Activated CD4-positive, alpha-beta memory T cell treated with anti-CD3 and anti-CD28 coated beads, Interleukin-2, amount 10 ng/mL, durations not matched to agents 7 days and 5 days (primary cell): ENCODE data around the gene ANKIB1. TPM values are rescaled to one million over a fixed set of nuclear protein-coding genes. Genes with fewer than 3 reads are reported as not detected.
"Not testable (repeated sequence)": the region's sequence is repeated elsewhere in the genome, so short reads cannot be mapped to it uniquely, and the experiment has no call there.

Source experiments
- CTCF ChIA-PET: fragments of 350-600 bp; sonication (Branson Sonifier 250); formaldehyde crosslinking; loops from one replicate; lab custom pipeline; 2021; ENCODE audit warnings: antibody characterized with exemption, inconsistent platforms; lab: Charles Lee
- POLR2A ChIA-PET: fragments of 350-600 bp; sonication (Branson Sonifier 250); formaldehyde crosslinking; loops from one replicate; lab custom pipeline; 2021; ENCODE audit warnings: antibody characterized with exemption; lab: Charles Lee
- DNase-seq: peaks from one replicate; pipeline ENCODE4 v3.0.0-alpha.2; 2020
- H3K27ac Mint-ChIP-seq: one replicate; pipeline ENCODE4 v1.8.0; 2021; ENCODE audit warnings: mild to moderate bottlenecking, mixed read lengths
- H3K27me3 Mint-ChIP-seq: one replicate; pipeline ENCODE4 v1.8.0; 2021; ENCODE audit warnings: mixed read lengths
- H3K36me3 Mint-ChIP-seq: one replicate; pipeline ENCODE4 v1.8.0; 2021; ENCODE audit warnings: low read depth, mixed read lengths
- H3K4me1 Mint-ChIP-seq: one replicate; pipeline ENCODE4 v1.8.0; 2021; ENCODE audit warnings: mixed read lengths
- H3K4me3 Mint-ChIP-seq: one replicate; pipeline ENCODE4 v1.8.0; 2021; ENCODE audit warnings: mild to moderate bottlenecking, mixed read lengths
- H3K9me3 Mint-ChIP-seq: one replicate; pipeline ENCODE4 v1.8.0; 2021; ENCODE audit warnings: mixed read lengths
- total RNA-seq, 2 experiments: library from RNA; stranded (reverse); gene quantifications; one replicate each; pipeline ENCODE4 v1.2.3, GENCODE V29; 2021

ANKIB1 gene
- total RNA-seq, 2 experiments from 2014 or later, result 65.1 to 70.2 TPM

DNA sequence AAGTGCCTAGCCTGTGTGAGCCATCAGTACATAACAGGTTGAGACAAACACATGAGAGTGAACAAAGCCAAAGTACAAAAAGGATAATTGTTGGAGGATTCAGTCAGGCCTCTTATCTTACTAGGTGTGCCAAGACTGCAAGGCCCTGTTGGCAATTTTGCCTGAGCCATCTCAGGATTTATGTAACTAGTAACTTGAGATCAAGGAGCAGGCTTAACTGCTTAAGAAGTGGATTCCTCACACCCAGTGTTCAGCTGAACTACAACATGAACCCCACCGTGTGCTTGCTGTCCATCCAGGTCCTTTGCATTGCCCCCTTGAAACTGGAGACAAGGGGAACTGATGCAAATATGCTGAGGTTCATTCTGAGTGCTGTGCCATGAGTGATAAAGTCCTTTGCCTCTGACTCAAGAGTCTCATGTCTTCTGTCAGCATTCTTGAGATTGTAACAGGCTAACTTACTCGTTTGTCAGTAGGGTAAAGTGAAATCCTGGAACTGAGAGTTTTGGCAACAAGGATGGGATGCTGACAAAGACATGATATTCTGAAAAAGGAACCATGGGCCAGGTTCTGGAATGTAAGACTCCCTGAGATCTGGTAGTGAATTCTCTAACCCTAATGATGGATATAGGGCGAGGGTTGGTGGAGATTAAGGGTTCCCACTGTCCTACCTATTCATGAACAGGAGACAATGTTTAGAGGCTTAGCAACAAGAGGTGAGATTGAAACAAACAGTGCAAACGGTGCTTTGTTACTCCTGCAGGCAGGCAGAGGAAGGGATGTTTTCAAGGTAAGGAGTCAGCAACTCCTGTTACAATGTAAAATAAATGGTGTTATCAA, 157.4 kb downstream of the ANKIB1 start:
- ChIA-PET POLR2A (interaction anchor here (1.8 kb wide), 1 partner anchor 157 kb away, joined by 5 read pairs; the partner anchor contains the start of genes ANKIB1 and KRIT1), CTCF (interaction anchor here (1.4 kb wide), 1 partner anchor 58 kb away, joined by 4 read pairs; no protein-coding TSS in a partner anchor)
- H3K36me3 Mint-ChIP-seq, result peaks cover 16% of the 10 kb centered on the region
- no peaks in the 10 kb centered on the region for H3K27me3 Mint-ChIP-seq
- no peak overlapping the region for H3K27ac Mint-ChIP-seq
- no peaks in the 10 kb centered on the region for H3K9me3 Mint-ChIP-seq
- H3K4me1 Mint-ChIP-seq, result peaks cover 15% of the 10 kb centered on the region
- no peak for DNase-seq
- H3K4me3 Mint-ChIP-seq, result no peak overlapping the region

DNA sequence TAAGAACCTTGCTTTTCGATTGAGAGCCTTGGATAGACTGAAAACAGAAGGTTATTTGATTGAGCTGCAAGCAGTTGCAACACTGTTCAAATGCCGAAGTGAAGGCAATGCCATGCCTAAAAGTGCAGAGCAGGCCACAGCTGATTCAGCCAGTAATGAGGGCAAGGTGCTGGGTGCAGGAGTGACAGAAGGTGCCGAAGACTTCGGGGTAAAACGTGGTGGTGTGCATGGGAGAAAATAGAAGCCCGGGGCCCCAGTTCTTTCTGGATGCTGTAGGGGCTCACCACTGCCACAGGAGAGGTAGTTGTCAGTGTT, 157.9 kb downstream of the ANKIB1 start:
- Mint-ChIP-seq H3K4me1 (peaks cover 15% of the 10 kb centered on the region), H3K27me3 (peaks cover 2% of the 10 kb centered on the region), H3K36me3 (peaks cover 12% of the 10 kb centered on the region), H3K4me3 (no peak overlapping the region), H3K9me3 (no peaks in the 10 kb centered on the region), H3K27ac (no peak overlapping the region)
- CTCF ChIA-PET, result interaction anchor here (1.4 to 1.6 kb wide), 2 partner anchors 44 to 58 kb away, joined by 4 to 10 read pairs; partner anchors contain the start of gene GATAD1
- POLR2A ChIA-PET, result interaction anchor here (1.8 kb wide), 1 partner anchor 158 kb away, joined by 5 read pairs; the partner anchor contains the start of genes ANKIB1 and KRIT1
- no peak for DNase-seq

DNA sequence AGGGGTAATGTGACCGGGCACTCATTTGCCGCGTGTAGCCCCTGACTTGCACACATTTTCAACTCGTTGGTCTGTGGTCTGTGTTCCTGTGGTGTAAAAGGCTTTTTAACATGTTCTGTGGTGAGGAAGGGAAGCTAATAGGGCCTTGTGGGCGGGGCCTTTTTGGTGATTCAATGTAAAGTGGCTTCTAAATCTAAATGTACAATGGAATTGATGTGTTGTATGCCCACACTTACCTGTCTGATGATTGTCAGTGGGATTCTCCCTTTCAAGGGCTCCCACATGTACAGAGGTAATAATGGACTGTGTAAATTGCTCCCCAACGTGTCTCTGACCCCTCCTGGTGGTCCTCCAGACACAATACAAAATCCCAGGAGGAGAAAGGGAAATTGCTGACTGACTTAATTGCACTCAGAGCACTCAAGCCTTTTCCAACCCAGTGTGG, 158.4 kb downstream of the ANKIB1 start:
- Mint-ChIP-seq H3K27me3 (peaks cover 2% of the 10 kb centered on the region), H3K4me3 (no peak overlapping the region), H3K4me1 (peaks cover 15% of the 10 kb centered on the region), H3K36me3 (peaks cover 9% of the 10 kb centered on the region), H3K9me3 (no peaks in the 10 kb centered on the region), H3K27ac (no peak overlapping the region)
- ChIA-PET CTCF (interaction anchor here (0.7 to 1.6 kb wide), 3 partner anchors 20 to 57 kb away, joined by 3 to 10 read pairs (median 4); partner anchors contain the start of gene GATAD1), POLR2A (interaction anchor here (0.9 to 1.8 kb wide), 2 partner anchors 25 to 158 kb away, joined by 3 to 5 read pairs; partner anchors contain the start of genes ANKIB1 and KRIT1)
- DNase-seq, result peak; percentile 61

DNA sequence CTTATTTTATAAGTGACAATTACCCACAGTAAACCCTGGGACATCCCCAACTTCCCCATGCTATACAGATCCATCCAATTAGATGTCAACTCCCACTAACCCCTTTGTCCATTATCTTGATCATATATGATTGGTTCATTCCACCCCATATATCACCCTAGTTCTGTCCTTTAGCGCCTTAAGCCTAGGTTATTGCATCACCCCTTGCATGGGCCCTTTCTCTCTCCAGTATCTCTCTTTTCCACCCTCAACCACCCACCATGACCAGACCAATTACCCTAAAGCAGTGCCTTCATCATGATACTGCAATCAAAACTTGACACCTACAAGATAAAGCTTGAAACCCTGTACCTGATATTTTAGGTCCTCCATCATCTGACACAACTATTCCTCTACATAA, 163.6 kb downstream of the ANKIB1 start:
- no peak for DNase-seq
- H3K36me3 Mint-ChIP-seq, result no peaks in the 10 kb centered on the region
- peaks cover 3% of the 10 kb centered on the region for H3K4me1 Mint-ChIP-seq
- H3K27me3 Mint-ChIP-seq, result peaks cover 18% of the 10 kb centered on the region
- H3K9me3 Mint-ChIP-seq, result peaks cover 2% of the 10 kb centered on the region
- no peak overlapping the region for H3K27ac Mint-ChIP-seq
- ChIA-PET CTCF (no interaction called here), POLR2A (no interaction called here)
- H3K4me3 Mint-ChIP-seq, result no peak overlapping the region

DNA sequence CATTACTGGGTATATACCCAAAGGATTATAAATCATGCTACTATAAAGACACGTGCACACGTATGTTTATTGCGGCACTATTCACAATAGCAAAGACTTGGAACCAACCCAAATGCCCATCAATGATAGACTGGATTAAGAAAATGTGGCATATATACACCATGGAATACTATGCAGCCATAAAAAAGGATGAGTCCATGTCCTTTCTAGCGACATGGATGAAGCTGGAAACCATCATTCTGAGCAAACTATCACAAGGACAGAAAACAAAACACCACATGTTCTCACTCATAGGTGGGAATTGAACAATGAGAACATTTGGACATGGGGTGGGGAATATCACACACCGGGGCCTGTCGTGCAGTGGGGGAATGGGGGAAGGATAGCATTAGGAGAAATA, 164.4 kb downstream of the ANKIB1 start:
- CTCF ChIA-PET, H3K27ac Mint-ChIP-seq, H3K4me3 Mint-ChIP-seq, H3K36me3 Mint-ChIP-seq, H3K9me3 Mint-ChIP-seq, H3K4me1 Mint-ChIP-seq, DNase-seq, POLR2A ChIA-PET: not testable (repeated sequence)
- peaks cover 19% of the 10 kb centered on the region for H3K27me3 Mint-ChIP-seq

DNA sequence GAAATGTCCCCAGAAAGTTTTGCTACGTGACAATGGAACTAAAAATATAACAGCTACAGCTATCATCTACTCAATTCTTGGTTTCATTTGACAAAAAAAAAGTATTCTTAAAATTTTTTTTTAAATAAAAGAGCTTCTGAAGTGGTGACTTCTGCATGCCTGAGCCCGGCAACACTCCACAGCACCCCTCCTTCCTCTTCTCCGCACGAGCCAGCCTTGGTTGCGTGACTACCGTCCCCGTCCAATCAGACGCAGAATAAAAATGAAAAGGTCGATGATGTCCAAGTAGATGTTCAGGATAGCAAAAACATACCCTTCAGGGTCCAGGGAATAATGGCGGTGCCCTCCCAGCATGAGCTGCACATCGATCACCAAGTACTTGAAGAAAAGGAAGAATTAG, 167.0 kb downstream of the ANKIB1 start:
- CTCF ChIA-PET, result interaction anchor here (0.8 to 1.6 kb wide), 4 partner anchors 9 to 34 kb away, joined by 4 to 7 read pairs (median 5); partner anchors contain the start of gene GATAD1
- H3K36me3 Mint-ChIP-seq, result no peaks in the 10 kb centered on the region
- H3K4me3 Mint-ChIP-seq, result no peak overlapping the region
- H3K9me3 Mint-ChIP-seq, result peaks cover 2% of the 10 kb centered on the region
- DNase-seq, result no peak
- H3K4me1 Mint-ChIP-seq, result no peaks in the 10 kb centered on the region
- no peak overlapping the region for H3K27ac Mint-ChIP-seq
- H3K27me3 Mint-ChIP-seq, result peaks cover 19% of the 10 kb centered on the region
- POLR2A ChIA-PET, result no interaction called here

DNA sequence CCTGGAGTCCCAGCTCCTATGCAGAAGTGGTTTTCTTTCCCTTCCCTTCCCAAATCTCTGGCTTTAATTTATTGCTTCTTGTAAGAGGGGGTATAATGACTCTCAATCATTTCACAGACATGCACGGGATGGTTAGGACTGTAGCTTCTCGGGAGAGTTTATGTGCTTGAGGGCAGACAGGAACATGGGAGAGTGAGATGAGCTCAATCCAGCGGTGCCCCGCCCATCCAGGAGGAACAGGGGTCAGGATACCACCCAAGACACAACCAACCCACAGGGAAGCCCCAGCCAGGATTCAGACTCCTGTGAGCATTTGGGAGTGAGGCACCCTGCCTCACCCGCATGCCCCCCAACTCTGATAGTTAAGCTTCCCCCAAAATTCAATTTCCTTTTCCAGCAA, 167.8 kb downstream of the ANKIB1 start:
- no peak overlapping the region for H3K4me3 Mint-ChIP-seq
- peaks cover 17% of the 10 kb centered on the region for H3K27me3 Mint-ChIP-seq
- ChIA-PET POLR2A (no interaction called here), CTCF (interaction anchor here (0.9 to 1.6 kb wide), 3 partner anchors 11 to 48 kb away, joined by 3 to 7 read pairs (median 4); partner anchors contain the start of gene GATAD1)
- H3K9me3 Mint-ChIP-seq, result peaks cover 2% of the 10 kb centered on the region
- H3K36me3 Mint-ChIP-seq, result no peaks in the 10 kb centered on the region
- no peak for DNase-seq
- no peak overlapping the region for H3K27ac Mint-ChIP-seq
- H3K4me1 Mint-ChIP-seq, result no peaks in the 10 kb centered on the region

DNA sequence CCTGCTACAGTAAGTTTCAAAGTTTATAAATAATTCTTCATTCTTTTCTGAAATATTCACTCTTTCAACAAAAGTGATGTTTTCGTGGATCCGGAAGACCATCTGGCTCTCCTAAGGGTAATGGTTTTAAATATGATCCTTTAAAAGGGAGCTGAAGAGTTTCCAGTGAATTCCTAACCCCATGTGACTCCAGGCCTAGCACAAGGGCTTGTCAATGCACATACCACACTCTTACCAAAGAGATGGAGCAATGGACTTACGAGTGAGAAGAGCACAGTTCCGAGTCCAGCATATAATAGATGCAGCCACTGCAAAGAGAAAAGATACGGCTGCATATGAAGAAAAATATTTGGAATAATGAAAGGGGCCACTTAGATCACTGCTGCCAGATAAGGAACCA, 169.5 kb downstream of the ANKIB1 start:
- H3K4me1 Mint-ChIP-seq, result no peaks in the 10 kb centered on the region
- H3K36me3 Mint-ChIP-seq, result no peaks in the 10 kb centered on the region
- peaks cover 12% of the 10 kb centered on the region for H3K27me3 Mint-ChIP-seq
- ChIA-PET POLR2A (interaction anchor here (1.2 kb wide), 1 partner anchor 33 kb away, joined by 4 read pairs; no protein-coding TSS in a partner anchor), CTCF (interaction anchor here (2.4 kb wide), 1 partner anchor 9 kb away, joined by 9 read pairs; no protein-coding TSS in a partner anchor)
- no peaks in the 10 kb centered on the region for H3K9me3 Mint-ChIP-seq
- DNase-seq, result no peak
- no peak overlapping the region for H3K27ac Mint-ChIP-seq
- no peak overlapping the region for H3K4me3 Mint-ChIP-seq

DNA sequence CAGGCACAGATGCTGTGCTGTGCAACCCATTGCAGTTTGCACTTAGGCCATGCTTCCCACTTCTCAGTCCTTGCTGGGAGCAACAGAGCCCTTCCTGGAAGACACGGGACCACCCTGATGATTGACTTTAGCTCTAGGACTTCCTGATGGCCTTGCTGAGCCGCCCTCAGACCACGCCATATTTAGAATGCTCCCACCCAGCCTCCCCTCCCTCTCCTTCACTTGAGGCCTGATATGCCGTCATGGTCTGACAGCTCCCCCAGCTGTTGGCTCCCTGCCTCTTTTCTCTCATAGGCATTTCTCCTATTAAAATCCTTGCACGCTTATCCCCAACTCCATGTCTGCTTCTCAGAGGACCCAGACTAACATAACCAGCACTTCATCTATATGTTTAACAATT, 172.1 kb downstream of the ANKIB1 start:
- H3K4me1 Mint-ChIP-seq, result peaks cover 8% of the 10 kb centered on the region
- no peak for DNase-seq
- H3K9me3 Mint-ChIP-seq, result no peaks in the 10 kb centered on the region
- POLR2A ChIA-PET, result no interaction called here
- CTCF ChIA-PET, result interaction anchor here (1.7 kb wide), 1 partner anchor 11 kb away, joined by 6 read pairs; no protein-coding TSS in a partner anchor
- no peak overlapping the region for H3K27ac Mint-ChIP-seq
- no peaks in the 10 kb centered on the region for H3K36me3 Mint-ChIP-seq
- H3K27me3 Mint-ChIP-seq, result peaks cover 11% of the 10 kb centered on the region
- no peak overlapping the region for H3K4me3 Mint-ChIP-seq

DNA sequence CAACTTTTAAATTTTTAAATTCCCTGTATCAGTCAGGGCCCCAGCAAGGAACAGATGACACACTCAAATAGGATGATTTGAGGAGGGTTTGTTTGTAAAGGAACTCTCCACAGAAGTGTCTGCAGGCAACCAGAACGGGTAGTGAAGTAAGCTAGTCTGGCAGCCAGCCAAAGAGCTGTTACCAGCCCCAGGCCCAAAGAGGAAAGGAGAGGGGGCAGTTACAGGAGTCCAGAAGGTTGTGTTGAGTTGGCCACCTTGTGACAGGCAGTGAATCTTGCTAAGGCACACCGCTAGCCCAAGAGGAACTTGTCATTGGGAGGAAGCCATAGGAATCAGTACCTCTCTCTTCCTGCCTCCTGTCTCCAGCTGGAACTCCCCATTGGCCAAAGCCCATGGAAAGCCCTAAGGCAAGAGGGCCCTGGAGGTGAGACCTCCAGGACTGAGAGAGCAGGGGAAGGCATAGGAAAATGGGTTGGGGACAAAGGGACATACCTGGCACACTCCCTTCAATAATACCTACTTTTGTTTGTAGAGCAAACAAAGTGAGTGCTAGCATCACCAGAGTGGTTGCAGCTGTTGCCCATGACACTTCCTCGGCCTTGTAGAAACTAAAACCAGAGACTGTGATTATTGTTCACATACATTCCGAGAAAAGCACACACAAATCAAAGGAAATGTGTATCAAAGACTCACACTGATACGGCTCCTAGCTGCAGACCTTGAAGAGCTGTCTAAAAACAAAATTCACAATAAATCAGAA, 176.1 kb downstream of the ANKIB1 start:
- POLR2A ChIA-PET, result interaction anchor here (4.8 kb wide), 1 partner anchor 26 kb away, joined by 37 read pairs; the partner anchor contains the start of gene GATAD1

DNA sequence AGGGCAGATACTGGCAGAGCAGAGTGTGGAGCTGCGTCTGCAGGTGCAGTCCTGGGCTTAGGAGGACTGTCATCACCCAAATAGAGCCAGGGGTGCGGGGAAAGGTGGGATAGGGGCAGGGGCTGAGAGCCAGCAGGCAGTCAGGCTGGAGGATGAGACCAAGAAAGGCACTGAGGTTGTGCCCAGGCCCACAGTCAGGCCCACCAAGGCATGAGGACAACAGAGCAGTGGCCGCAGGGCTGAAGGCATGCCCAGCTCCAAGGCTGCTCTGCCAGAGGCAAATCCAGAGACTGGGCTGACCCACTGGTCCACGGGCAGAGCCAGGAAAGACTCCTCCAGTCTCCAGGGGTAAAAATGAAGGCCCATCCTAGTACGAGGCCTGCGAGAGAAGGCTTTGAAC, 177.2 kb downstream of the ANKIB1 start:
- Mint-ChIP-seq H3K27me3 (peaks cover 12% of the 10 kb centered on the region), H3K4me1 (peaks cover 28% of the 10 kb centered on the region), H3K27ac (no peak overlapping the region), H3K36me3 (no peaks in the 10 kb centered on the region), H3K4me3 (no peak overlapping the region), H3K9me3 (no peaks in the 10 kb centered on the region)
- ChIA-PET CTCF (interaction anchor here (3.2 kb wide), 1 partner anchor 25 kb away, joined by 20 read pairs; the partner anchor contains the start of gene GATAD1), POLR2A (interaction anchor here (4.8 kb wide), 1 partner anchor 25 kb away, joined by 37 read pairs; the partner anchor contains the start of gene GATAD1)
- DNase-seq, result no peak

More for the DNA sequence above, 176.1 kb downstream of the ANKIB1 start:
- no peak for DNase-seq
- Mint-ChIP-seq H3K4me1 (peaks cover 28% of the 10 kb centered on the region), H3K36me3 (no peaks in the 10 kb centered on the region), H3K27me3 (peaks cover 10% of the 10 kb centered on the region), H3K4me3 (no peak overlapping the region), H3K27ac (no peak overlapping the region), H3K9me3 (no peaks in the 10 kb centered on the region)
- CTCF ChIA-PET, result interaction anchor here (1.5 to 3.2 kb wide), 2 partner anchors 9 to 26 kb away, joined by 4 to 20 read pairs; partner anchors contain the start of gene GATAD1

DNA sequence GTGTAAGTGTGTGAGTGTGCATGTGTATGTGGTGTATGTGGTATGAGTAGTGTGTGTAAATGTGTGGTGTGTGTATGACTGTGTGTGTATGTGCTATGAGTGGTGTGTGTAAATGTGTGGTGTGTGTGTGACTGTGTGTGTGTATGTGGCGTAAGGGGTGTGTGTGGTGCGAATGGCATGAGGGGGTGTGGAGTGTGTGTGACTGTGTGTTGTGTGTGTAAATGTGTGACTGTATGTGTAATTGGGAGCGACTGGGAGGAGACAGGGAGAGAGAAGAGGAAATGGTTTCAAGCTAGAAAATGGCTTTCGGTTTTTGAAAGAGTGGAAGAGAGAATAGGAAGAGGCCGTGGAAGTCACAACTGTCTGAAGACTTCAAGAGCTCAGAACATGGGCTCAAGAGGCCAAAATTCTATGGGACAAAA, 177.9 kb downstream of the ANKIB1 start:
- CTCF ChIA-PET, result interaction anchor here (0.8 to 3.6 kb wide), 18 partner anchors 8 to 693 kb away, joined by 3 to 75 read pairs (median 4); partner anchors contain the start of genes GATAD1 and RBM48
- peaks cover 28% of the 10 kb centered on the region for H3K4me1 Mint-ChIP-seq
- POLR2A ChIA-PET, result interaction anchor here (4.8 kb wide), 1 partner anchor 24 kb away, joined by 37 read pairs; the partner anchor contains the start of gene GATAD1
- H3K36me3 Mint-ChIP-seq, result no peaks in the 10 kb centered on the region
- peaks cover 12% of the 10 kb centered on the region for H3K27me3 Mint-ChIP-seq
- DNase-seq, result no peak
- H3K27ac Mint-ChIP-seq, result no peak overlapping the region
- H3K4me3 Mint-ChIP-seq, result peak overlapping the region; percentile 16
- no peaks in the 10 kb centered on the region for H3K9me3 Mint-ChIP-seq
